ENCODE data around the gene AXL.
"Not testable (repeated sequence)": the region's sequence is repeated elsewhere in the genome, so short reads cannot be mapped to it uniquely, and the experiment has no call there.

Gene AXL

DNA sequence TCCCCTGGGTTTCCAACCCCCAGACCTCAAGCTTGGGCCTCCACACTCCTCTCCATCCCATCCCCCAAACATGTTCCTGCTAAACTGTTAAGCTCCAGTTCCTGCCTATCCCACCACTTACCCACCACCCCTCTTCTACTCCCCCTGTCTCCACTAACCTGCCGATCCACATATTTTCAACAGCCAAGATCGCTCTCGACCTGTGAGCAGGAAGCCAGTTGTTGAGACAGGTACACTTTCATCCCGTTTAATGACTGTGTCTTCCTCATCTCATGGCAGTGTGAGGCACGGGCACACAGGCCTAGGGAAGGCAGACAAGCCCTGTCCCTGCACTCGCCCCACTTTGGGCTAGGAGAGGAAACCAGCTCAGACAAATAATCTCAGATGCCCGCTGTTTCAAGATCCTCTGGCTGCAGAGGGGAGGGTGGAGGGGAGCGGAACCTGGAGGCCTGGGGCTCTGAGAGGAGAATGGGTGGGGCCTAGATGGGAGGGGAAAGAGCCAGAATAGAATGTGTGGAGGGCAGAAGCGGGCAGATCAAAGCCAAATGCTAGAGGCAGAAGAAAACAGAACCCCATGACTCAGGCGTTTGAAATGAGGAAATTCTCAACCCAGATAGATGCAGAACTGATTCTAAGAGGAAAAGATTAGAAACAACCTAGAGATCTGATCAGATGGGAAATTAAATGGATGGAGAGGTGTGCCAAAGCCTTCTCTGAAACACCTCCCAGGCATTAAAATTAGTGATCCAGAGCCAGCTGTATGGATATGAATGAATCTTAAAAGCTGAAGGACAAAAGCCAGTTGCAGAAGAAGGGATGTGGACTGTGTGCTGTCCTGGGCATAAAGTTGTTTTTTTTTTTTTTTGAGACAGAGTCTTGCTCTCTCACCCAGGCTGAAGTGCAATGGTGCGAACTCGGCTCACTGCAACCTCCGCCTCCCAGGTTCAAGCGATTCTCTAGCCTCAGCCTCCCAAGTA, 42.9 kb upstream of the AXL start:
- Histone ChIP-seq H2BK5ac (ENCODE audit: low read depth, low read length, poor library complexity, severe bottlenecking) (no peak overlapping the region), H2AK5ac (ENCODE audit: low read length, severe bottlenecking) (no peak overlapping the region), H2AFZ (ENCODE audit: low read depth, low read length) (peak overlapping the region; percentile 59), H3K14ac (ENCODE audit: low read length in 2 of 2) (no peak overlapping the region), H3K18ac (ENCODE audit: low read depth in 1 of 2, low read length in 2 of 2) (peak overlapping the region; percentile 29 to 65), H2BK120ac (ENCODE audit: low read depth, low read length) (no peak overlapping the region), H3K23ac (ENCODE audit: low read length in 2 of 2) (peak overlapping the region in 1 of 2 experiments; percentile 1), H3K4me3 (ENCODE audit: insufficient read depth in 1 of 2, low read depth in 1 of 2, low read length in 2 of 2) (no peak overlapping the region), H3K36me3 (ENCODE audit: control insufficient read depth in 1 of 2, insufficient read depth in 2 of 2, low read depth in 1 of 2, low read length in 2 of 2) (no peaks in the 10 kb centered on the region), H3K4me2 (ENCODE audit: low read length, poor library complexity, severe bottlenecking) (no peak overlapping the region), H2BK12ac (ENCODE audit: low read length in 2 of 2) (peak overlapping the region in 1 of 2 experiments; percentile 33), H3K9ac (ENCODE audit: low read length) (peak overlapping the region; percentile 54), H3K4ac (ENCODE audit: low read depth in 1 of 2, low read length in 2 of 2) (peak overlapping the region in 1 of 2 experiments; percentile 27), H2BK15ac (ENCODE audit: low read depth, poor library complexity, severe bottlenecking) (no peak overlapping the region), H3K4me1 (ENCODE audit: control insufficient read depth, insufficient read depth, low read depth, low read length) (peaks cover 5% of the 10 kb centered on the region), H4K91ac (ENCODE audit: low read length) (peak overlapping the region; percentile 8), H3K27ac (ENCODE audit: low read length, poor library complexity, severe bottlenecking) (peak overlapping the region; percentile 62), H3K9me3 (ENCODE audit: control insufficient read depth, low read length) (no peaks in the 10 kb centered on the region), H3K27me3 (ENCODE audit: control insufficient read depth in 1 of 2, insufficient read depth in 1 of 2, low read length in 2 of 2) (peaks cover 0 to 5% of the 10 kb centered on the region in 2 experiments), H4K8ac (ENCODE audit: low read length) (peak overlapping the region; percentile 42), H3K79me1 (replicated peaks; ENCODE audit: low read length, poor library complexity, severe bottlenecking) (no peaks in the 10 kb centered on the region)
- DNase-seq = peak; percentile 82
- WGBS = 13% methylated on average over 14 of the region's 14 CpGs

DNA sequence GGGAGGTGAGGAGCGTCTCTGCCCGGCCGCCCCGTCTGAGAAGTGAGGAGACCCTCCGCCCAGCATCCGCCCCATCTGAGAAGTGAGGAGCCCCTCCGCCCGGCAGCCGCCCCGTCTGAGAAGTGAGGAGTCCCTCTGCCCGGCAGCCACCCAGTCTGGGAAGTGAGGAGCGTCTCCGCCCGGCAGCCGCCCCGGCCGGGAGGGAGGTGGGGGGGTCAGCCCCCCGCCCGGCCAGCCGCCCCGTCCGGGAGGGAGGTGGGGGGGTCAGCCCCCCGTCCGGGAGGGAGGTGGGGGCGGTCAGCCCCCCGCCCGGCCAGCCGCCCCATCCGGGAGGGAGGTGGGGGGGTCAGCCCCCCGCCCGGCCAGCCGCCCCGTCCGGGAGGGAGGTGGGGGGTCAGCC, 38.9 kb upstream of the AXL start:
- H2BK15ac ChIP-seq (ENCODE audit: low read depth, poor library complexity, severe bottlenecking); H3K27me3 ChIP-seq (ENCODE audit: control insufficient read depth in 1 of 2, insufficient read depth in 1 of 2, low read length in 2 of 2); H3K4me3 ChIP-seq (ENCODE audit: insufficient read depth in 1 of 2, low read depth in 1 of 2, low read length in 2 of 2); H2AK5ac ChIP-seq (ENCODE audit: low read length, severe bottlenecking); H2AFZ ChIP-seq (ENCODE audit: low read depth, low read length); H3K36me3 ChIP-seq (ENCODE audit: control insufficient read depth in 1 of 2, insufficient read depth in 2 of 2, low read depth in 1 of 2, low read length in 2 of 2); H3K4me2 ChIP-seq (ENCODE audit: low read length, poor library complexity, severe bottlenecking); H3K27ac ChIP-seq (ENCODE audit: low read length, poor library complexity, severe bottlenecking); H4K8ac ChIP-seq (ENCODE audit: low read length); H3K4ac ChIP-seq (ENCODE audit: low read depth in 1 of 2, low read length in 2 of 2); H4K91ac ChIP-seq (ENCODE audit: low read length); H2BK120ac ChIP-seq (ENCODE audit: low read depth, low read length); H3K18ac ChIP-seq (ENCODE audit: low read depth in 1 of 2, low read length in 2 of 2); H3K9me3 ChIP-seq (ENCODE audit: control insufficient read depth, low read length); H2BK5ac ChIP-seq (ENCODE audit: low read depth, low read length, poor library complexity, severe bottlenecking); H3K79me1 ChIP-seq (replicated peaks; ENCODE audit: low read length, poor library complexity, severe bottlenecking); H3K4me1 ChIP-seq (ENCODE audit: control insufficient read depth, insufficient read depth, low read depth, low read length); H3K23ac ChIP-seq (ENCODE audit: low read length in 2 of 2); H2BK12ac ChIP-seq (ENCODE audit: low read length in 2 of 2); H3K14ac ChIP-seq (ENCODE audit: low read length in 2 of 2); H3K9ac ChIP-seq (ENCODE audit: low read length); DNase-seq: not testable (repeated sequence)
- WGBS = 100% methylated on average over 4 of the region's 34 CpGs

DNA sequence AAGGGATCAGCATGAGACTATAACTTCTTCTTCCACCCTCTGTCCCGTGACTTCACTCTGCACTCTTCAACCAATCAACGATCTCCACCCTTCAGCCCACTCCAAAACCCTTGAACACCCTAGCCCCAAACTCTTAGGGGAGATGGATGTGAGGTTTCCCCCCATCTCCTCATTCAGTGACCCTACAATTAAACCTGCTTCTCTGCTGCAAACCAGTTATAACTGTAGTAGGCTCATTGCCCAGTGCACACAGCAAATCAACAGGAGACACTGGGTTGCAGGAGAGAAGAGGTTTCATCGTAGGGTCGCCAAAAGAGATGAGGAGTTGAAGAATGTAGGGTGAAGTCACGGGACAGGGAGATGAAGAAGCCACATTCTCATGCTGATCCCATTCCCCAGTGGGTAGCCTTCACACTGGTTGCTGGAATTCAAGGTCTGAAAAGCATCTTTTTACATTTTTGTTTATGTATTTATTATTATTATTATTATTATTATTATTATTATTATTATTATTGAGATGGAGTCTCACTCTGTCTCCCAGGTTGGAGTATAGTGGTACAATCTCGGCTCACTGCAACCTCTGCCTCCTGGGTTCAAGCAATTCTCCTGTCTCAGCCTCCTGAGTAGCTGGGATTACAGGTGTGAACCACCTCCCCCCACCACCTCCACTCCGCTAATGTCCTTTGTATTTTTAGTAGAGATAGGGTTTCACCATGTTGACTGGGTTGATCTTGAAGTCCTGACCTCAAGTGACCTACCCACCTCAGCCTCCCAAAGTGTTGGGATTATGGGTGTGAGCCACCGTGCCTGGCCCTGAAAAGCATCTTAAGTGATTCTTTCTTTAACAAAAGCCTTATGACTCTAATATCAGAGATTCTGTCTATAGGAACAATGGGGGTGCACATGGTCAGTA, 31.8 kb upstream of the AXL start:
- no peak overlapping the region for H2BK120ac ChIP-seq (ENCODE audit: low read depth, low read length)
- H3K4ac ChIP-seq (ENCODE audit: low read depth in 1 of 2, low read length in 2 of 2) = no peak overlapping the region
- no peak overlapping the region for H4K8ac ChIP-seq (ENCODE audit: low read length)
- no peak overlapping the region for H2BK15ac ChIP-seq (ENCODE audit: low read depth, poor library complexity, severe bottlenecking)
- DNase-seq = no peak
- H3K4me1 ChIP-seq (ENCODE audit: control insufficient read depth, insufficient read depth, low read depth, low read length) = peaks cover 3% of the 10 kb centered on the region
- no peak overlapping the region for H2BK5ac ChIP-seq (ENCODE audit: low read depth, low read length, poor library complexity, severe bottlenecking)
- no peak overlapping the region for H2BK12ac ChIP-seq (ENCODE audit: low read length in 2 of 2)
- no peaks in the 10 kb centered on the region for H3K9me3 ChIP-seq (ENCODE audit: control insufficient read depth, low read length)
- H3K23ac ChIP-seq (ENCODE audit: low read length in 2 of 2) = no peak overlapping the region
- H3K27ac ChIP-seq (ENCODE audit: low read length, poor library complexity, severe bottlenecking) = no peak overlapping the region
- no peak overlapping the region for H2AK5ac ChIP-seq (ENCODE audit: low read length, severe bottlenecking)
- peak overlapping the region in 1 of 2 experiments; percentile 56 for H3K18ac ChIP-seq (ENCODE audit: low read depth in 1 of 2, low read length in 2 of 2)
- no peak overlapping the region for H3K4me2 ChIP-seq (ENCODE audit: low read length, poor library complexity, severe bottlenecking)
- H3K9ac ChIP-seq (ENCODE audit: low read length) = no peak overlapping the region
- no peak overlapping the region for H2AFZ ChIP-seq (ENCODE audit: low read depth, low read length)
- no peak overlapping the region for H3K4me3 ChIP-seq (ENCODE audit: insufficient read depth in 1 of 2, low read depth in 1 of 2, low read length in 2 of 2)
- no peaks in the 10 kb centered on the region for H3K36me3 ChIP-seq (ENCODE audit: control insufficient read depth in 1 of 2, insufficient read depth in 2 of 2, low read depth in 1 of 2, low read length in 2 of 2)
- H3K14ac ChIP-seq (ENCODE audit: low read length in 2 of 2) = no peak overlapping the region
- peak overlapping the region; percentile 2 for H4K91ac ChIP-seq (ENCODE audit: low read length)
- WGBS = 73% methylated on average over 5 of the region's 8 CpGs
- H3K27me3 ChIP-seq (ENCODE audit: control insufficient read depth in 1 of 2, insufficient read depth in 1 of 2, low read length in 2 of 2) = peaks cover 18 to 38% of the 10 kb centered on the region in 2 experiments
- H3K79me1 ChIP-seq (replicated peaks; ENCODE audit: low read length, poor library complexity, severe bottlenecking) = no peaks in the 10 kb centered on the region

DNA sequence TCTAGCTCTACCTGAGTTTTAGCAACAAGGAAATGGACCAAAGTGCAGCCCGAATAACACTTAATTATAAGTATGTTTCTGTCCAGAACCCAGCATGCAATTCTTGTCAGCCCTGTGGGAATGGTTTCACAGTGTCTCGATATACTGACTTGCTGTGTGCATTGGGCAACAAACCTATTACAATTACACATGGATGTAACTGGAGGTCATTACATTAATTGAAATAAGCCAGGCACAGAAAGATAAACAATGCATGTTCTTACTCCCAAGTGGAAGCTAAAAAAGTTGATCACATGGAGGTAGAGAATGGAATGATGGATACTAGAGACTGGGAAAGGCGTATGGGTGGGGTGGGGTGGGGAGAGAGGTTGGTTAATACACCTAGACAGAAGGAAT, 31.1 kb upstream of the AXL start:
- H3K4ac ChIP-seq (ENCODE audit: low read depth in 1 of 2, low read length in 2 of 2) = no peak overlapping the region
- peak; percentile 41 for DNase-seq
- no peak overlapping the region for H2BK5ac ChIP-seq (ENCODE audit: low read depth, low read length, poor library complexity, severe bottlenecking)
- H3K9me3 ChIP-seq (ENCODE audit: control insufficient read depth, low read length) = no peaks in the 10 kb centered on the region
- H3K4me2 ChIP-seq (ENCODE audit: low read length, poor library complexity, severe bottlenecking) = no peak overlapping the region
- no peak overlapping the region for H2BK12ac ChIP-seq (ENCODE audit: low read length in 2 of 2)
- H3K27ac ChIP-seq (ENCODE audit: low read length, poor library complexity, severe bottlenecking) = no peak overlapping the region
- H4K8ac ChIP-seq (ENCODE audit: low read length) = no peak overlapping the region
- no peak overlapping the region for H3K14ac ChIP-seq (ENCODE audit: low read length in 2 of 2)
- no peak overlapping the region for H3K23ac ChIP-seq (ENCODE audit: low read length in 2 of 2)
- H2AFZ ChIP-seq (ENCODE audit: low read depth, low read length) = no peak overlapping the region
- peaks cover 25 to 45% of the 10 kb centered on the region in 2 experiments for H3K27me3 ChIP-seq (ENCODE audit: control insufficient read depth in 1 of 2, insufficient read depth in 1 of 2, low read length in 2 of 2)
- WGBS = 97% methylated on average over 3 of the region's 3 CpGs
- H3K79me1 ChIP-seq (replicated peaks; ENCODE audit: low read length, poor library complexity, severe bottlenecking) = no peaks in the 10 kb centered on the region
- no peak overlapping the region for H3K9ac ChIP-seq (ENCODE audit: low read length)
- H2AK5ac ChIP-seq (ENCODE audit: low read length, severe bottlenecking) = no peak overlapping the region
- H3K36me3 ChIP-seq (ENCODE audit: control insufficient read depth in 1 of 2, insufficient read depth in 2 of 2, low read depth in 1 of 2, low read length in 2 of 2) = no peaks in the 10 kb centered on the region
- no peak overlapping the region for H3K18ac ChIP-seq (ENCODE audit: low read depth in 1 of 2, low read length in 2 of 2)
- H4K91ac ChIP-seq (ENCODE audit: low read length) = no peak overlapping the region
- H2BK120ac ChIP-seq (ENCODE audit: low read depth, low read length) = no peak overlapping the region
- no peak overlapping the region for H3K4me3 ChIP-seq (ENCODE audit: insufficient read depth in 1 of 2, low read depth in 1 of 2, low read length in 2 of 2)
- peaks cover 5% of the 10 kb centered on the region for H3K4me1 ChIP-seq (ENCODE audit: control insufficient read depth, insufficient read depth, low read depth, low read length)
- H2BK15ac ChIP-seq (ENCODE audit: low read depth, poor library complexity, severe bottlenecking) = no peak overlapping the region

All from mesenchymal stem cell (in vitro differentiated cells and primary cell).